ENCODE measurements around the gene OR8G5. TPM values are rescaled to one million over a fixed set of nuclear protein-coding genes. Genes with fewer than 3 reads are reported as not detected.

Gene OR8G5
- total and polyA plus RNA-seq, 2 experiments from 2014 or later = not detected

DNA sequence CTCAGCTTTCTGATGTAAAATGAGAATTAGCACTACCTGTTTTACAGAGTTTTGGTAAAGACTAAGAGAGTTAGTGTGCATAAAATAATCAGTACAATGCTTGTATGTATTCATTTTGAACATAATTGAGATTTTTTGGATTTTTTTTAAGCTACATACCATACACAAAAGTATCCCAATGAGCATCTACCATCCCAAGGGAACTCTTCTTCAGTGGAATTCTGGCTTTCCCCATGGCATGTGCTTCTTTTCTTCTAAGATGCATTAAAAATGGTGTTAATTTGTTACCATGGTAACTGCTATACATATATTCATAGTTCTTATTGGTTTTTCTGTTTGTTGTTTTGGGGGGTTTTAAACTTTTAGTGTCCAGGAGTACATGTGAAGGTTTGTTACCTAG lies 39.8 kb downstream of the OR8G5 start (continued):
- TF ChIP-seq JUNB (IDR thresholded peaks at IDR 0.05; ENCODE audit: unreplicated experiment) (no peak), CREB1 (CRISPR knock-in tag; IDR thresholded peaks at IDR 0.05; ENCODE audit: low read depth) (no peak), ZNF114 (CRISPR knock-in tag; IDR thresholded peaks at IDR 0.05) (no peak)
- TF ChIP-seq, protein P1, sequence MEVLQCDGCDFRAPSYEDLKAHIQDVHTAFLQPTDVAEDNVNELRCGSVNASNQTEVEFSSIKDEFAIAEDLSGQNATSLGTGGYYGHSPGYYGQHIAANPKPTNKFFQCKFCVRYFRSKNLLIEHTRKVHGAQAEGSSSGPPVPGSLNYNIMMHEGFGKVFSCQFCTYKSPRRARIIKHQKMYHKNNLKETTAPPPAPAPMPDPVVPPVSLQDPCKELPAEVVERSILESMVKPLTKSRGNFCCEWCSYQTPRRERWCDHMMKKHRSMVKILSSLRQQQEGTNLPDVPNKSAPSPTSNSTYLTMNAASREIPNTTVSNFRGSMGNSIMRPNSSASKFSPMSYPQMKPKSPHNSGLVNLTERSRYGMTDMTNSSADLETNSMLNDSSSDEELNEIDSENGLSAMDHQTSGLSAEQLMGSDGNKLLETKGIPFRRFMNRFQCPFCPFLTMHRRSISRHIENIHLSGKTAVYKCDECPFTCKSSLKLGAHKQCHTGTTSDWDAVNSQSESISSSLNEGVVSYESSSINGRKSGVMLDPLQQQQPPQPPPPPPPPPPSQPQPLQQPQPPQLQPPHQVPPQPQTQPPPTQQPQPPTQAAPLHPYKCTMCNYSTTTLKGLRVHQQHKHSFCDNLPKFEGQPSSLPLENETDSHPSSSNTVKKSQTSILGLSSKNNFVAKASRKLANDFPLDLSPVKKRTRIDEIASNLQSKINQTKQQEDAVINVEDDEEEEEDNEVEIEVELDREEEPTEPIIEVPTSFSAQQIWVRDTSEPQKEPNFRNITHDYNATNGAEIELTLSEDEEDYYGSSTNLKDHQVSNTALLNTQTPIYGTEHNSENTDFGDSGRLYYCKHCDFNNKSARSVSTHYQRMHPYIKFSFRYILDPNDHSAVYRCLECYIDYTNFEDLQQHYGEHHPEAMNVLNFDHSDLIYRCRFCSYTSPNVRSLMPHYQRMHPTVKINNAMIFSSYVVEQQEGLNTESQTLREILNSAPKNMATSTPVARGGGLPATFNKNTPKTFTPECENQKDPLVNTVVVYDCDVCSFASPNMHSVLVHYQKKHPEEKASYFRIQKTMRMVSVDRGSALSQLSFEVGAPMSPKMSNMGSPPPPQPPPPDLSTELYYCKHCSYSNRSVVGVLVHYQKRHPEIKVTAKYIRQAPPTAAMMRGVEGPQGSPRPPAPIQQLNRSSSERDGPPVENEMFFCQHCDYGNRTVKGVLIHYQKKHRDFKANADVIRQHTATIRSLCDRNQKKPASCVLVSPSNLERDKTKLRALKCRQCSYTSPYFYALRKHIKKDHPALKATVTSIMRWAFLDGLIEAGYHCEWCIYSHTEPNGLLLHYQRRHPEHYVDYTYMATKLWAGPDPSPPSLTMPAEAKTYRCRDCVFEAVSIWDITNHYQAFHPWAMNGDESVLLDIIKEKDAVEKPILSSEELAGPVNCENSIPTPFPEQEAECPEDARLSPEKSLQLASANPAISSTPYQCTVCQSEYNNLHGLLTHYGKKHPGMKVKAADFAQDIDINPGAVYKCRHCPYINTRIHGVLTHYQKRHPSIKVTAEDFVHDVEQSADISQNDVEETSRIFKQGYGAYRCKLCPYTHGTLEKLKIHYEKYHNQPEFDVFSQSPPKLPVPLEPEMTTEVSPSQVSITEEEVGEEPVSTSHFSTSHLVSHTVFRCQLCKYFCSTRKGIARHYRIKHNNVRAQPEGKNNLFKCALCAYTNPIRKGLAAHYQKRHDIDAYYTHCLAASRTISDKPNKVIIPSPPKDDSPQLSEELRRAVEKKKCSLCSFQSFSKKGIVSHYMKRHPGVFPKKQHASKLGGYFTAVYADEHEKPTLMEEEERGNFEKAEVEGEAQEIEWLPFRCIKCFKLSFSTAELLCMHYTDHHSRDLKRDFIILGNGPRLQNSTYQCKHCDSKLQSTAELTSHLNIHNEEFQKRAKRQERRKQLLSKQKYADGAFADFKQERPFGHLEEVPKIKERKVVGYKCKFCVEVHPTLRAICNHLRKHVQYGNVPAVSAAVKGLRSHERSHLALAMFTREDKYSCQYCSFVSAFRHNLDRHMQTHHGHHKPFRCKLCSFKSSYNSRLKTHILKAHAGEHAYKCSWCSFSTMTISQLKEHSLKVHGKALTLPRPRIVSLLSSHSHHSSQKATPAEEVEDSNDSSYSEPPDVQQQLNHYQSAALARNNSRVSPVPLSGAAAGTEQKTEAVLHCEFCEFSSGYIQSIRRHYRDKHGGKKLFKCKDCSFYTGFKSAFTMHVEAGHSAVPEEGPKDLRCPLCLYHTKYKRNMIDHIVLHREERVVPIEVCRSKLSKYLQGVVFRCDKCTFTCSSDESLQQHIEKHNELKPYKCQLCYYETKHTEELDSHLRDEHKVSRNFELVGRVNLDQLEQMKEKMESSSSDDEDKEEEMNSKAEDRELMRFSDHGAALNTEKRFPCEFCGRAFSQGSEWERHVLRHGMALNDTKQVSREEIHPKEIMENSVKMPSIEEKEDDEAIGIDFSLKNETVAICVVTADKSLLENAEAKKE (CRISPR knock-in tag; IDR thresholded peaks at IDR 0.05) = no peak

DNA sequence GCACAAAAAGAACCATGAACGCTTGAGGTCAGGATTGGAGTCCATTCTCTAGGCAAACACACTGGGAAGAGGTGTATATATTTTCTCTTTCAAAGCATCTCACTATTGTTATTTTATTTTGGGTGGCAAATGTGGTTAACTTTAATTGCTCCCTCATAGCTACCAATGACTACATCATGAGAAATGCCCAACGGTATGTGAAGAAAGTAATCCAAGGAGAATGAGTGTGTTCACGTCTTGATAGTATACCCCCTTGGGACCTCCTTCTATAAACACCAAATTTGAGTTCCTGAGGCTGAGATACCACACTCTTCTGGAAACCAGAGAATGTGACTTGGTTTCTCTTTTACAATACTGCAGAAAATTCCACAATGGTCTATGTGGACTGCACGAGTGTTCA lies 41.7 kb downstream of the OR8G5 start:
- Histone ChIP-seq H3K4me1 (ENCODE audit: insufficient read depth) (peaks cover 25% of the 10 kb centered on the region), H3K27ac (ENCODE audit: low read depth) (no peak overlapping the region), H3F3A (replicated peaks; ENCODE audit: low read depth) (no peaks in the 10 kb centered on the region), H3K79me2 (replicated peaks; ENCODE audit: insufficient read depth) (no peaks in the 10 kb centered on the region), H4K20me1 (replicated peaks; ENCODE audit: insufficient read depth) (no peaks in the 10 kb centered on the region), H3K9me2 (ENCODE audit: insufficient read depth) (no peaks in the 10 kb centered on the region), H3K27me3 (ENCODE audit: insufficient read depth) (no peaks in the 10 kb centered on the region), H3K36me3 (ENCODE audit: insufficient read depth) (no peaks in the 10 kb centered on the region), H3K4me3 (no peak overlapping the region), H3K4me2 (no peak overlapping the region), H2AFZ (no peak overlapping the region)
- TF ChIP-seq POLR2AphosphoS5 (IDR thresholded peaks at IDR 0.05; ENCODE audit: low read depth) = no peak
- Mint-ChIP-seq H3K36me3 (ENCODE audit: low read depth) (no peaks in the 10 kb centered on the region), H3K9me3 (no peaks in the 10 kb centered on the region), H3K27ac (no peak overlapping the region), H3K4me1 (peaks cover 16% of the 10 kb centered on the region), H3K27me3 (ENCODE audit: insufficient read depth, low read depth, poor library complexity) (no peaks in the 10 kb centered on the region), H3K4me3 (no peak overlapping the region)
- DNase-seq (ENCODE audit: low spot score) (no peak), ATAC-seq (no peak)

DNA sequence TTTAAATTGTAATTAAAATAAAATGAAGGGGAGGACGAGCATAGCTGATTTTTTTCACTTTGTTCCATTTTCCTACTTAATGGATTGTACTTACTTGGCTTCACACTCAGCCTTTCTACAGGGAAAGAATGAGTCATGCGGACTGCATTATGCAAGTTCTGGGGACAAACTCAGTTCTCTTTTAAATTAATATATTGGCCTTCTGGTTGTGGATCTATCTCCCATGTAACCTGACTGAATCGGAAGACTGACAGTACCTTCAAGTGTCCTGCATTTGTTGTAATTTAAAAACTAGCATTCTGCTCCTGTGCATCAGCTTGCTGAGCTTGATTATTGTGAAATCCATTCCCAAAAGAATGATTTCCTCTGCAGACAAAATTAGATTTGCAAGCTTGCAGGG lies 45.4 kb downstream of the OR8G5 start:
- H3K36me3 Mint-ChIP-seq (ENCODE audit: low read depth) = no peaks in the 10 kb centered on the region
- Histone ChIP-seq H3K4me2 (peak overlapping the region; percentile 67), H3K9me2 (ENCODE audit: insufficient read depth) (no peaks in the 10 kb centered on the region), H3K36me3 (ENCODE audit: insufficient read depth) (no peaks in the 10 kb centered on the region), H3K79me2 (replicated peaks; ENCODE audit: insufficient read depth) (no peaks in the 10 kb centered on the region), H4K20me1 (replicated peaks; ENCODE audit: insufficient read depth) (no peaks in the 10 kb centered on the region), H2AFZ (0 out of 2 replicates have a peak overlapping the region, but pooled peaks have one; percentile 6), H3F3A (replicated peaks; ENCODE audit: low read depth) (no peaks in the 10 kb centered on the region), H3K4me3 (no peak overlapping the region), H3K27ac (ENCODE audit: low read depth) (no peak overlapping the region), H3K4me1 (ENCODE audit: insufficient read depth) (peaks cover 27% of the 10 kb centered on the region), H3K27me3 (ENCODE audit: insufficient read depth) (no peaks in the 10 kb centered on the region)
- ATAC-seq (no peak), DNase-seq (ENCODE audit: low spot score) (no peak)
- H3K9me3 Mint-ChIP-seq = no peaks in the 10 kb centered on the region
- H3K4me1 Mint-ChIP-seq = peaks cover 20% of the 10 kb centered on the region
- H3K4me3 Mint-ChIP-seq = no peak overlapping the region
- H3K27me3 Mint-ChIP-seq (ENCODE audit: insufficient read depth, low read depth, poor library complexity) = no peaks in the 10 kb centered on the region
- H3K27ac Mint-ChIP-seq = no peak overlapping the region; the same call in 1 of the 2 replicates
- TF ChIP-seq POLR2AphosphoS5 (IDR thresholded peaks at IDR 0.05; ENCODE audit: low read depth) (no peak), STAT1 (IDR thresholded peaks at IDR 0.05; ENCODE audit: unreplicated experiment) (no peak), NANOG (IDR thresholded peaks at IDR 0.05; ENCODE audit: borderline replicate concordance) (no peak), CREB1 (CRISPR knock-in tag; IDR thresholded peaks at IDR 0.05; ENCODE audit: low read depth) (no peak)
- TF ChIP-seq, protein P2, sequence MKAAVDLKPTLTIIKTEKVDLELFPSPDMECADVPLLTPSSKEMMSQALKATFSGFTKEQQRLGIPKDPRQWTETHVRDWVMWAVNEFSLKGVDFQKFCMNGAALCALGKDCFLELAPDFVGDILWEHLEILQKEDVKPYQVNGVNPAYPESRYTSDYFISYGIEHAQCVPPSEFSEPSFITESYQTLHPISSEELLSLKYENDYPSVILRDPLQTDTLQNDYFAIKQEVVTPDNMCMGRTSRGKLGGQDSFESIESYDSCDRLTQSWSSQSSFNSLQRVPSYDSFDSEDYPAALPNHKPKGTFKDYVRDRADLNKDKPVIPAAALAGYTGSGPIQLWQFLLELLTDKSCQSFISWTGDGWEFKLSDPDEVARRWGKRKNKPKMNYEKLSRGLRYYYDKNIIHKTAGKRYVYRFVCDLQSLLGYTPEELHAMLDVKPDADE (IDR thresholded peaks at IDR 0.05) = no peak
- TF ChIP-seq, protein P3, sequence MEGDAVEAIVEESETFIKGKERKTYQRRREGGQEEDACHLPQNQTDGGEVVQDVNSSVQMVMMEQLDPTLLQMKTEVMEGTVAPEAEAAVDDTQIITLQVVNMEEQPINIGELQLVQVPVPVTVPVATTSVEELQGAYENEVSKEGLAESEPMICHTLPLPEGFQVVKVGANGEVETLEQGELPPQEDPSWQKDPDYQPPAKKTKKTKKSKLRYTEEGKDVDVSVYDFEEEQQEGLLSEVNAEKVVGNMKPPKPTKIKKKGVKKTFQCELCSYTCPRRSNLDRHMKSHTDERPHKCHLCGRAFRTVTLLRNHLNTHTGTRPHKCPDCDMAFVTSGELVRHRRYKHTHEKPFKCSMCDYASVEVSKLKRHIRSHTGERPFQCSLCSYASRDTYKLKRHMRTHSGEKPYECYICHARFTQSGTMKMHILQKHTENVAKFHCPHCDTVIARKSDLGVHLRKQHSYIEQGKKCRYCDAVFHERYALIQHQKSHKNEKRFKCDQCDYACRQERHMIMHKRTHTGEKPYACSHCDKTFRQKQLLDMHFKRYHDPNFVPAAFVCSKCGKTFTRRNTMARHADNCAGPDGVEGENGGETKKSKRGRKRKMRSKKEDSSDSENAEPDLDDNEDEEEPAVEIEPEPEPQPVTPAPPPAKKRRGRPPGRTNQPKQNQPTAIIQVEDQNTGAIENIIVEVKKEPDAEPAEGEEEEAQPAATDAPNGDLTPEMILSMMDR (conservative IDR thresholded peaks at IDR 0.05; ENCODE audit: low read depth in 2 of 2) = no peak
